HG02623 (cell line): ENCODE measurements around the gene CIAO3.

Experiments used
- ATAC-seq: cut with Tn5 transposase; IDR thresholded peaks from one replicate; pipeline ENCODE4 v1.9.1; 2021; ENCODE audit warnings: moderate library complexity; ENCODE audit not compliant: unreplicated experiment

The CIAO3 gene

DNA sequence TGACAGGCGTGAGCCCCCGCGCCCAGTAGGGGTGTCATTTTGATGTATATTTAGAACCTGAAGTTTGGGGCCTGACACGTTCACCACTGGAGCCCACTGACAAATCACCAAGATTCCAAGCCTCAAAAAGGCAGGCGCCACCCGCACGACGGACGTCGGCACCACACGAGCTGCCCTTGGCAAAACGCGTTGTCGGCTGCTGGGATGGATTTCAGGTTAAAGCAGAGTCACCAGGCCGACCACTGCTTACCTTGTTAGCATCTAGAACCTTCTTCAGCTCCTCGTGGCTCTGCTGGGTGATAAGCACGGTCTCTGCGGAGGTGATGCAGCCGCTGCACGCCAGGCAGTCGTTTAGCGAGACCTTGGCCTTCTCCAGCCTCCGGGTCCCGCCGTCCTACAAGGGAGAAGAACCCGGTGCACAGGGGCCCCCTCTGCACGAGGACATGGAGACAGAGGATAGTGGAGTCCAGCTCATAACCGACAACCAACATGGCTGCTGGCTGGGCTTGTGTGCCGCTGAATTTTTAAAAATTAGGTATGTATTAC lies 3.8 kb downstream of the CIAO3 start:
- no peak for ATAC-seq

DNA sequence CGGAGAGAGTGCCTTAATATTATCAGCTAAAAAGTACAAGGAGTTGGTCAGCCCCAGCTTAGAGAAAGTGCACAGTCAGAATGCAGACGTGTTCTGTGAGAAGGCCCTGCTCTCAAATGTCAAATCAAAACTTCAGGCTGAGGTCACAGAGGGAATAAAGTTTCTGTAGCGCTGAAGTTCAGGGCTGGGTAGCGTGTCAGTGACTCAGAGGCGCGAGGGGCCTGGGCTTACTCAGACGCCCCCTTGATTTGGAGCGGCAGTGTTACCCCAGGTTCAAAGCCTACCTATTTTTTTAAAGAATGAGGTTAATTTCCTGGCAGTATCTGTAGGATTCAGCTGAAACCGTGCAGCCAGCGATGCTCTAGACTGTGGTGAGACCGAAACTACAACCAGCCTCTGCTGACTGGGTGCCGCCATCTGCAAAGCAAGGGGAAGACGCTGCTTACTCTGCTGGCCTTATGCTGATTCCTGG lies 4.8 kb downstream of the CIAO3 start:
- no peak for ATAC-seq

DNA sequence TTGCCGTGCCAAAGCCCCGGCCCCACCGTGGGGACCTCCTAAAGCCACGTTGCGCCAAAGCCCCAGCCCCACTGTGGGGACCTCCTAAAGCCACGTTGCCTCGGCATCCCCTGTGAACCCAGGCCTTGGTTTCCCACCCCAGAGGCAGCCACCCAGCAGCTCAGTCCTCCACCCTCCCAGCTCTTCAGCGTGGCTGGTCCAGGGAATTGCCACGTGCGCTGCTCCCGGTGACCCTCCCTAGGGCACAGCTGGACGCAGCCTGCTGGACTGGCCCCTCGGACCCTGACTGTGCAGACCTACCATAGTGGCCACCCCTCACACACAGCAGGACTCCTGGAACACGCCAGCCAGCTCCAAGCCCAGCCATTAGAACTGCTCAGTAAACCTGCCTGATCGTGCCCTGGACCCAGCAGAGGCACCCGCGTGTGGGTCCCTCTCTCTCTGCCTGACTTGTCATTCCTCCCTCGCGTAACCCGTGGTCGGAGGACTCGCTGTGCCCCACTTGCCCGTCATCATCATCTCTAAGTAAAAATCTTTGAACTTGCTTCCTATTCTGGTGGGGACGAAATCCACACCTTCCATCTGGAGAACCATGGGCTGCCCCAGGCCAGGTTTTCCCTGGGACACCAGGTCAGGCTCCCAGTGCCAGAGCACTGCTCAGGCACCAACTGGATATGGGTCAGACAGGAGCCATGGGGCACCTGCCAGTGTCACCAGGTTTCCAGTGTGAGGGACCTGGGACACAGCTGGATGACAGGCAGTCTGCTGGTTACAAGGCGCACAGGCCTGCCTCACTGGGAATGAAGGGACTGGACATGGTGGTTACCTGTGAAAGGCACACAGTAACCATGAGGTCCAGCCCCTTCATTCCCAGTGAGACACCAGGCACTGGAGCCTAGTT lies 5.6 kb downstream of the CIAO3 start:
- ATAC-seq = no peak

DNA sequence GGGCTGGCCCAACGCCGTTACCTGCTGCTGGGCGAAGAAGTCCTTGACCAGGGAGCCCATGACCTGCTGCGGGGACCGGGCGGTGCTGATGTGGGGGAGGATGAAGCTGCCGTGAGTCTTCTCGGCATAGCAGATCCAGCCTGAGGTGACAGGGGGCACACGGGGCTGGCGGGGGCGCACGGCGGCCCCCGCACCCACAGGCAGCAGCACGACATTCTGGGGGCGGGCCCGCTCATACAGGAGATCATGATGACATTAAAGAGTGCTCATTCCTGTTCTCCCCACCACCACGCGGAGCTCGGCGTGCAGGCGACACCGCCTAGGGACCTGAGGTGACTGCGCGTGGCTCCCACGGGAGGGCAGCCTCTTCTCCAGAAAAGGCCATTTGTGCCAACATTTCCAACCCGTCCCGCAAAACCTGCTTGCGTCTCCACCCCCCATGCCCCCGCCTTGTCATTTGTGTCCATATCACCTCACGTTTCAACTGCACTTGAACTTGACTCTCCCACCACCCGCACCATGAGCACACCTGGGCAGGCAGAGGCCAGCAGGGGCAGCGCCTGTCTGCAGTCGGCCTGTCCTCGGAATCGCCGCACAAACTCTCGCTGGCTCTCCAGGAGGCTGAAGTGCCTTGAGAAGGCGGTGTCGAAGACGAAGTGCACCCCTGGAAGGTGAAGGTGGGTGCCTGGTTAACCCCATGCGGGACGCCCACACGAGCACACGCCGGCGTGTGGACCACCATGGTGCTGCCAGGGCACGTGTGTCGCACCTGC lies 6.4 kb downstream of the CIAO3 start:
- ATAC-seq = no peak

DNA sequence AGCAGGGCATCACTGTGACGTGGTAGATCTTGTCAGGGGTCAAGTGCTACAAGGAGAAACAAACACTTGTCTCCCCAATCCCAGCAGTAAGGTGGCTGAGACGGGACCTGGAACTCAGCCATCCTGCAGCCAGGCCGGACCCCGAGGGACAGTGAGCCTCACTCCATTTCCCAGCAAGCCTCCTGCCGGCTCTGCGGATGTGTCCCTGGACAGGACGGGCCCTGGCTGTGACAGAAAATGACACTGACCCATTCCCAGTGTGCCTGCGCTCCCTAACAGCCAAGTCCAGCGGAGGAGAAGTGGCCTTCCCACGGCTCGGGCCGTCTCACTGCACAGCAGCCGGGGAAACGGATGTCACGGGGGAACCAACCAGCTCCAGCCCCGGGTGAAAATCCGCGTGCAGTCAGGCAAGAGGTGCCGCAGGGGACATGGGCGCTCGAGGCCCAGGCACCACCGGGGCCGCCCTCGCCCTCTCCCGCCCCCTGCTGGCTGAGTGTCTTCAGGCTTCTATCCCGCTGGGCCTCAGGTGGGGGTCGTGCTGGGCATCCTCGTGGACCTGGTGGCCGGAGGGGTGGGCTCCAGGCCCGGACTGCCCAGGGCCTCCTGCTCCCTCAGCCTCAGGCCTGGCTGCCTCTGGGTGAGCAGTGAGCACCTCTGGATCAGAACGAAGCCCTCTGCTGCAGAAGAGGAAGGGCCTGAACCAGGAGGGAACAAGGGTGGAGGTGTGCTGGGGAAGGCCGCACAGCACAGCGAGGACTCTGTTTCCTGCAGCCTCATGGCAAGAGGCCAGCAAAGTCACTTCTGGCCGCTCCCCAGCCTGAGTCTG lies 7.2 kb downstream of the CIAO3 start:
- ATAC-seq = no peak

DNA sequence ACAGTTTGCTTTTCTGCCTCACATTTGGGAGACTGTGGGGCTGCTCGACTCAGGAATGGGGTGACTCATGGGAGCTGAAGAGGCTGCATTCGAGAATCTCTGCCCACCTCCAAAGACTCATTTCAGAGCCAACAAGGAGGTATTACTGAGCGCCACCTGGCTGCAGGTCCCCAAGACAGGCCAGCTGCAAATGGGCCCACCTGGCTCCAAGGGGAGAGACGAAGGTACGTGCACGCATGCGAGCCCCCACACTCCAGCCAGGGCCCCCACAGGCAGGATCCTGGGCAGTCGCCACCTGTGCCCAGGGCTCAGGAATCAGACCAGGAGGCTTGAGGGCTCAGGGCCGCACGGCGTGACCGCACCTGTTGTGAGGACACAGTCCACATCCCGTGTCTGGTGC lies 7.9 kb downstream of the CIAO3 start:
- no peak for ATAC-seq

DNA sequence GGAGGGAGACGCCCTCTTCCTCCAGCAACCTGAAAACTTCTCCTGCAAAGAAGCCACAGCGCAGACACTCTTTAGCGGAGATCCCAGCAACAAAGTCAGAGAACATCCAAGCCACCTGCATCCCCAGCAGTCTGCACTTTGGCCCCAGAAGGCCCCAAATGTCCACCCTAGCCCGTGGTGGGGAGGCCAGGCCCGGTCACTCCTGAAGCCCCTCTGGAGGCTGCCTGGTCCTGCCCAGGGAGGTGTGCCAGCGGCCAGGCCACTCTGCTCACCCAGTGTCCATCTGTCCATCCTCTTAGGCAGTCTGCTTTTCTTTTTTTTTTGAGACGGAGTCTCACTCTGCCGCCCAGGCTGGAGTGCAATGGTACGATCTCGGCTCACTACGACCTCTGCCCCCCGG lies 8.5 kb downstream of the CIAO3 start:
- ATAC-seq = no peak

DNA sequence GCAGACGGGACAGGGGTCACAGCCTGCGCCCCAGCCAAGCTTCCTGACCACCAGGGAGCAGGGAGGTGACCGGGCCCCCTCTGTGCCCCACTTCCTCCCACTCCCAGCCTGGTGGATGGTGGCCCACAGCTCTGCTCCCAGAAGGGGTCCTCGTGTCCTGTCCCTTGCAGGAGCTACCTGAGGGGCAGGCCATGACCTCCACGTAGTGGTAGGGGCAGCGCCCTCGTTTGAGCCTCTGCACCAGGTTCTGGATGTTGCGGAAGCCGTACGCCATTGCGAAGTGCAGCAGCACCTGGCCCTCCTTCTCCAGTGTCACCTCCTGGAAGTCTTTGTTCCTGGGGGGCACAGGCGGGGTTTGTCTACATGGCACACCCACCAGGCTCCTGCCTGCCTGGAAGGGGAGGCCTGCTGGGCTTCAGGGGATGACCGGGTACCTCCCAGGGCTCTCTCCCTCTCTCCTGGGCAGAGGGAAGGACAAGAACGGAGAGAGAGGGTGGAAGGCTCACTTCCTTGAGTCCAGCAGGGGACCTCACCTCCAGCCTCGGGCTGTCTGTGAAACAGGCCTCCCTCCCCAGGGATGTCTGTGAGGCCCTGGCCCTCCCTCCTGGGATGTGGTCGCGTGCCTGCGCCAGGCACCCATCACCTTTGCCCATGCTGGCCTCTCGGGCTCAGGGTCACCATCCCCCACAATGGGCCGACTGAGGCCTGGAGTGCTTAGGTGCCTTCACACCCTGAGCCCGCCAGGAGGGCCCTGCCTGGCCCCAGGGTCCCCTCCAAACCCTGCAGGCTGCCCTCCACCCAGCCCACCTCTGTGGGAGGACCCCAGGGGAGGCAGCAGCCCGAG lies 9.9 kb downstream of the CIAO3 start:
- no peak for ATAC-seq

DNA sequence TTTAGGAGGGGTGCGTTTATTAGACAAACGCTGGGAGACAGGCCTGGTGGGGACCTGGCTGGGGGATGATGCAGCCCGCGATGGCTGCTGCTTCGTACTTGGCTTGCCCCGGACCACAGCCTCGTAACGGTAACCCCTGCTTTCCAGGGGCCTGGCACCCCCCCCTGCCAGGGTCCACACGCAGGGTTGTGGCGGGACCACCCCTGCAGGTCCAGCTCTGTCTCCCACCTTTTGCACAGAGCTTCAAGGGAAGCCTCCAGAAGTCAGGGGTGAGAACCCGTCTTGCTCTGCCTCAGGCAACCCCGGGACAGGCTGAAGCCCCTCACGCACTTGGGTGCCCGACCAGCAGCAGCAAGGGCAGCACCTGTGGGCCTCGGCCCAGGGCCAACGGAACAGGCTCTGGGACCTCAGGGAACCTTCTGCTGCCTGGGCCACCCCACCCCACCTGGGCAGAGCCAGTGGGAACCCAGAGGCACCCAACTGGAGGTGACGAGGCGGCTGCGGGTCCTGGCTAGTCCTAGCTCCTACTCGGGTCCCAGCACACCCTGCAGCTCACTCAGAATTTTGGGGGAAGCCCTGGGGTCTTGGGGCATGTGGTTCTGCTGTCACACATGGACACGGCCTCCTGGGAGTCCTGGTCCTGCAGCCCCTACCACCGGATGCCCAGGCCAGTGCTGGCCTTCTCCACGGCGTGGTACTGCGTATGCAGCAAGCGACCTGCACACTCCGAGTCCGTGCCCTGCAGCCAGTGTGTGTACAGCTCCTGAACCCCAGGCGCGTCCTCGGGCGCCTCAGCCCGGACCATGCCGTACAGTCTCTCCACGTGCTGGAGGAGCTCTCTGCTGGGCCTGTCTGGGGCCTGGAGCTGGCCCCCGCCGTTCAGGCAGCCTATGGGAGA lies 10.8 kb downstream of the CIAO3 start:
- no peak for ATAC-seq

DNA sequence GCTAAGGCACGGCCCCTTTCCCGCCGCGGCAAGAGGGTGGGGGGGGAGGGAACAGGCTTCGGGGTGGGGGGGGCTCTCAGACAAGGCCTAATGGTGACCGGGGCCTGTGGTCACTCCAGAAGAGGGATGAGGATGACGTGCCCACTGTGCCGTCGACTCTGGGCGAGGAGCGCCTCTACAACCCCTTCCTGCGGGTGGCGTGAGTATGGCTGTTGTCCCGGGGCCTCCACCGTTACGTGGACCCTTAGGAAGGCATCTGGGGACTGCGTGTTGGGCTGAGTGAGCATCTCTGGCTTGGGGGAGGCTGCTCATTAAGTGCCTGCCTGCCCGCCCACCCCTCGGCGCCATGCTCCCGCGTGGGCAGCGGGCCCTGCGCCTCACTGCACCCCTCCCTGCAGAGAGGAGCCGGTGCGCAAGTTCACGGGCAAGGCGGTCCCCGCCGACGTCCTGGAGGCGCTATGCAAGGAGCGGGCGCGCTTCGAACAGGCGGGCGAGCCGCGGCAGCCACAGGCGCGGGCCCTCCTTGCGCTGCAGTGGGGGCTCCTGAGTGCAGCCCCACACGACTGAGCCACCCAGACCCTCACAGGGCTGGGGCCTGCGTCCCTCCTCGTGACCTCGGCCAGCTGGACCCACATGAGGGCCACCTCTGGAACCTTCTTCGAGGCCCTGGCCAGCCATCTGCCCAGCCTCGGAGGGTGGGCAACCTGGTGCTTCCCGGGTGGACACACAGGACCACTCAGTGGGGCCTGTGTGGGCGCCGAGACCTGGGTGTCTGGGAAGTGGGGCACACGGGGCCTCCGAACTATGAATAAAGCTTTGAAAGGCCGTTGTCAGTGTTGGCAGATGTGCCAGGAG lies 11.7 kb downstream of the CIAO3 start:
- ATAC-seq = no peak

DNA sequence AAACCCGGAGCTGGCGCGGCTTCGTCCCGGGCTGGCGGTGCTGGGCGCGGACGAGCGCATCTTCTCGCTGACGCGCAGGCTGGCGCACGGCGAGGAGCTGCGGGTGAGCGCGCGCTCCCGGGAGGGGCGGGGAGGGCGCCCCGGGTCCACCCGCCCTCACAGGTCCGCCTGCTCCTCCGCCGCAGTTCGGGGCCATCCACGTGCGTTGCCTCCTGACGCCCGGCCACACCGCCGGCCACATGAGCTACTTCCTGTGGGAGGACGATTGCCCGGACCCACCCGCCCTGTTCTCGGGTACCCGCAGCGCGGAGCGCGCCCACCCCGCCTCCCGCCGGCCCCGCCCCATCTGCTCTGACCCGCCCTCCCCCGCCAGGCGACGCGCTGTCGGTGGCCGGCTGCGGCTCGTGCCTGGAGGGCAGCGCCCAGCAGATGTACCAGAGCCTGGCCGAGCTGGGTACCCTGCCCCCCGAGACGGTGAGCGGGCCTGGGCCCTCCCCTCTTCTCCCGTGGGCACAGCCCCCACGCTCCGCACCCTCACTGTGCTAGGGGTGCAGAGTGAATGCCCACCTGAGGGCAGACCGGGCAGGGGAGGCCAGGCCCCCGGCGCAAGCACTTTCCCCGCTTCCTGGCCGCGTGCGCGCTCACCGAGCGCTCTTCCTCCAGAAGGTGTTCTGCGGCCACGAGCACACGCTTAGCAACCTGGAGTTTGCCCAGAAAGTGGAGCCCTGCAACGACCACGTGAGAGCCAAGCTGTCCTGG lies 12.5 kb downstream of the CIAO3 start:
- no peak for ATAC-seq

DNA sequence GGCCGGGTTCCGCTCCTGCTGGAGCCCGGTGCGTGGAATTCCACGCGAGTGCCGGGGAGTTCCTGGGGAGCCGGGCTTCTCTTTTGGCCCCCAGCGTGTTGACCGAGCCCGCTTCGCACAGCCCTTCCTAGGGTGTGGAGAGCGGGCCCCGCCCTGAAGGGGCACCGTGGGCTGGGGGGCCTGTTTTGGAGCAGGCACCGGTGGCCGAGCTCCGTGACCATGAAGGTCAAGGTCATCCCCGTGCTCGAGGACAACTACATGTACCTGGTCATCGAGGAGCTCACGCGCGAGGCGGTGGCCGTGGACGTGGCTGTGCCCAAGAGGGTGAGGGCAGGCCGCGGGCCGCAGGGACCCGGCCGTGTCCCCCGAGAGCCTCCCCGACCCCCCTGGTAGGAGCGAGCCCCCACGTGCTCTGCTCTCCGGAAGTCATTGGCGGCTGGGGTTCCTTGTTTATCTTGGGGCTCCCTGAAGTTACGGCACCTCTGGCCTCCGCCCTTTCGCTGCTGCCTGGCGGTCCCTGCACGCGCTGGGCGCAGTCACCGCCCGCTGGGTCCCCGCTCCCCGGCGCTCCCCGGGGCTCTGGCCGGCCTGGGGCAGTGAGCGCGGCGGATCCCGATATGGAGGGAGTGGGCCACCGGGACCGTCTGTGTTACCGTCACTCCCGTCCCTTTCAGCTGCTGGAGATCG lies 13.4 kb downstream of the CIAO3 start:
- ATAC-seq = no peak

DNA sequence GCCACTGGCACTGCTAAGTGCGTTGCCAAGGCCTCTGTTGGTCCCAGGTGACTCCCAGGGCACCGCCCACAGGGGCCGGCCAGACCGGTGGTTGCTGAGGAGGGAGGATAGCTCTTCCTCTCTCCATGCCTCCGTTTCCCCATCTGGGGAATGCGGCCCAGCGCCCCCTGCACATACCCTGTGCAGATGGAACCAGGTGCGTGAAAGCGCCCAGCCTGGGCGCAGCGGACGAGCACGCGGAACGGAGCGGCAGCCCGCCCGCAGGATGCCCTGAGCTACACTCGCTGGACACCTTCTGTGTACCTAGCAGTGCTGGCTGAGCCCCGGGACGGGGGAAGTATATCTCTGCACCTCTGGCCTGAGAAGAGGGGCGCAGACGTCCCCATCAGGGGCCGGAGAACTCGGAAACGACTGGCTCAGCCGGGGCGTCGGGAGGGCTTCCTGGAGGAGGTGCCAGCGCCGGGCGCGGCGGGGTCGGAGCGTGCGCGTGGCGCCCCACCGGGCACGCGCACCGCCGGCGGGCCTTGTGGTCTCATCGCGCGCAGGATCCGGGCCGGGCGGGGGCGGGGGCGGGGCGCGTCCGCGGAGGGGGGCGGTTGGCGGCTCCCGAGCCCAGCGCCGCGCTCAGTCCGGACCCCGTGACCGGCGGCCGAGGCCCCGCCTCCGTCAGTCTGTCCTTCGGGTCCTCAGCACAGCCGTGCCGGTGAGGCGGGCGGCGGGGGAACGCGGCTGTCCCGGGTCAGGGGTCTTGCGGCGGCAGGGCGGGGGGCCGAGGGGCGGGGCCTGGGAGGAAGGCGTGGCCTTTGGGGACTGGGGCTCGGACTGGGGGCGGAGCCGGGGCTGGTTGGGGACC lies 14.1 kb downstream of the CIAO3 start, which contains the start of the genes CCDC78 and HAGHL:
TSS of gene CCDC78 (minus strand) at position 6 of the 853 bp plus-strand sequence. CDS start 76 bp downstream, outside the sequence.
TSS of gene HAGHL (plus strand) at position 669 of the 853 bp plus-strand sequence. CDS start 404 bp downstream, outside the sequence.
- ATAC-seq = no peak

DNA sequence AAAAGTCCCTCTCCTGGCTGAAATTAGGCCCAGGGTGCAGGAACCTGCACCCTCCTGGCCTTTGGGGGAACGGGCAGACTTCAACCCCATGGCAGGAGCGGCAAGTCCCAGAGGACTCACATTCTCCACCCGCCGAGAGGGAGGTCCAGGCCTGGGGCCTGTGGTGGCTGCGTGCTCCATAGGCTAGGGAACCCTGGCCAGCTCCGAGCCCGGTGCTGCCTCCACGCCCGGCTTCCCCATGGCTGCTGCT lies 14.7 kb downstream of the CIAO3 start:
- no peak for ATAC-seq

DNA sequence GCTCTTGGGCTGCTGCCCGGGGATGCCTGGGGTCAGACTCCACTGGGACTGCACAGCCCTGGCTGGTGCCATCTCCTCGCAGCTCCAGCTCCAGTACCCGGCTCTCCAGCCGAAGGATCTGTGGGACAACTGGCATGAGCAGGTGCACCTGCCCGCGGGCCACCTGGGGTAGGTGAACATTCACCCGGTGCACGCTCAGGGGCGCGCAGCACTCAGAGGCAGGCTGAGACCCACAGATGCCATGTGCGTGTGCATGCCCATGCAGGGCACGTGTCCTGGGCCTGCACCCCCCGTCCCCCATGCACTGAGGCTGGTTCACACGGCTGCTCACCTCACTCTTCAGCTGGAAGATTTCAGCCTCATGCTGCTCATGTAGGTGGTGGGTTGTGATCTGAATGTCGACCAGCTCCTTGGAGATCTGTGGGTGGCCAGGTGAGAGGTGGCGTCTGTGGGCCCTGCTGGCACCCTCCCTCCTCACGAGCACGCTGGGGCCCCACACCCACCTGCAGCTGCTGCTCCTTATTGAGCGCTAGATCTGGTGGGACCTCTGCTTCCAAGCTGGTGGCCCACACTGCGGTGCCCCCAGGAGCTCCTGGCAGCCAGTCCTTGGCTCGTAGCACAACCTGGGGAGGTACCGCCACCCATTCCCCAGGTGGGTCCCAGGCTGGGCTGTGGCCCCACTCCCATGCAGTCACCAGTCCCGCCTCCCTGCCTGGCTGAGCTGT lies 15.2 kb downstream of the CIAO3 start:
- ATAC-seq = no peak
